Bronchial epithelial cell (primary cell): ENCODE results near the gene TESK2. TPM values are rescaled to one million over a fixed set of nuclear protein-coding genes. Genes with fewer than 3 reads are reported as not detected.

ENCODE experiments used
- DNase-seq: peaks from one replicate; pipeline ENCODE4 v3.0.0-alpha.2; 2010; ENCODE audit warnings: low read depth
- FAIRE-seq: peaks from 2 replicates; lab custom pipeline; 2011; peaks lifted over from hg19 to GRCh38; lab: Jason Lieb, UNC
- H3K27me3 ChIP-seq: 2 replicates; pipeline ENCODE4 v1.5.1; 2011; ENCODE audit warnings: low read length; ENCODE audit not compliant: control insufficient read depth, insufficient read depth
- H3K36me3 ChIP-seq: 2 replicates; pipeline ENCODE4 v1.5.1; 2011; ENCODE audit warnings: low read length; ENCODE audit not compliant: control insufficient read depth, insufficient read depth
- H3K4me3 ChIP-seq: 2 replicates; pipeline ENCODE4 v1.5.1; 2011; ENCODE audit warnings: mild to moderate bottlenecking, low read depth, low read length, control low read depth
- total RNA-seq: library from RNA; depleted of rRNA; stranded (reverse); fragments of >200 nt; gene quantifications from 2 replicates; pipeline ENCODE4 v1.2.1, GENCODE V29; 2014
- TF ChIP-seq, protein P1 (sequence below): IDR thresholded peaks from 2 replicates; pipeline ENCODE4 v1.5.1; 2011; ENCODE audit warnings: mild to moderate bottlenecking, moderate library complexity, low read length, control low read depth, inconsistent platforms; ENCODE audit not compliant: insufficient read depth, severe bottlenecking

The TESK2 gene
- total RNA-seq, 1 donor from 2014 or later: 1.6 TPM

DNA sequence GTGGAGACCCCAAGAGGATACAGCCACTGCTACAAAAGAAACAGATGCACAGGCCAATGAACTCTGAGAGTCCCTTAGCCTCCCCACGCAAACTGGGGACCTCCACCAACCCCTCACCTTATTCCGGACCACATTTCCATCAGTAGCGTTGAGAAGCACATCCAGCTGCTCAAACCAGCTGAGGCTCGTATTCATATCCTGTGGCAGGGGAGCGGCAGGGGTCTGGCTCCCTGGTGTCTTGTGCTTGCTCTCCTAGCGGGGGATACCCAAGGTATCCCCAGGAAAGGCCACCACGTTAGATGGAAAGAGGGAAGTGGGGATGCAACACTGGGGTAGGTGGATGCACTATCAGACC lies 8.4 kb upstream of the TESK2 start:
- TF ChIP-seq, protein P1, sequence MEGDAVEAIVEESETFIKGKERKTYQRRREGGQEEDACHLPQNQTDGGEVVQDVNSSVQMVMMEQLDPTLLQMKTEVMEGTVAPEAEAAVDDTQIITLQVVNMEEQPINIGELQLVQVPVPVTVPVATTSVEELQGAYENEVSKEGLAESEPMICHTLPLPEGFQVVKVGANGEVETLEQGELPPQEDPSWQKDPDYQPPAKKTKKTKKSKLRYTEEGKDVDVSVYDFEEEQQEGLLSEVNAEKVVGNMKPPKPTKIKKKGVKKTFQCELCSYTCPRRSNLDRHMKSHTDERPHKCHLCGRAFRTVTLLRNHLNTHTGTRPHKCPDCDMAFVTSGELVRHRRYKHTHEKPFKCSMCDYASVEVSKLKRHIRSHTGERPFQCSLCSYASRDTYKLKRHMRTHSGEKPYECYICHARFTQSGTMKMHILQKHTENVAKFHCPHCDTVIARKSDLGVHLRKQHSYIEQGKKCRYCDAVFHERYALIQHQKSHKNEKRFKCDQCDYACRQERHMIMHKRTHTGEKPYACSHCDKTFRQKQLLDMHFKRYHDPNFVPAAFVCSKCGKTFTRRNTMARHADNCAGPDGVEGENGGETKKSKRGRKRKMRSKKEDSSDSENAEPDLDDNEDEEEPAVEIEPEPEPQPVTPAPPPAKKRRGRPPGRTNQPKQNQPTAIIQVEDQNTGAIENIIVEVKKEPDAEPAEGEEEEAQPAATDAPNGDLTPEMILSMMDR: no peak
- H3K4me3 ChIP-seq: peak overlapping the region; percentile 52
- no peak for DNase-seq
- H3K27me3 ChIP-seq: no peaks in the 10 kb centered on the region
- FAIRE-seq: no peak
- H3K36me3 ChIP-seq: no peaks in the 10 kb centered on the region

DNA sequence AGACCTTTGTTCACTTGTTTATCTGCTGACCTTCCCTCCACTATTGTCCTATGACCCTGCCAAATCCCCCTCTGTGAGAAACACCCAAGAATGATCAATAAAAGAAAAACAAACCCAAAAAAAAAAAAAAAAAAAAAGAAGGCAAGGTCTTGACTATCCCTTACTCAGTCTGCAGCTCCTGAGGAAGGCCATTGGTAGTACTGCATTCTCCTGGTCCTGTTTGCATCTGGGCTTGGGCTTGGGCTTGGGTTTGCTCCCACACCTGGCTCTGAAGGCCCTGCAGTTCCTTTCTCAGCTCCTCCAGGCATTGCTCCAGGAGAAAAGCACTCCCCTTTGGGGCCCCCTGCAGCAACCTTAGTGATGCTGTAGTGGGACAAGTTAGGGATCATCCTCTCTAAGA lies 7.3 kb upstream of the TESK2 start:
- no peak for FAIRE-seq

GRCh38 chr1:45493116-45493697 lies 2.2 kb upstream of the TESK2 start:
- DNase-seq: peak; percentile 52
- FAIRE-seq: no peak
- H3K27me3 ChIP-seq: no peaks in the 10 kb centered on the region
- TF ChIP-seq, protein P1: peak; percentile 55
- H3K36me3 ChIP-seq: no peaks in the 10 kb centered on the region
- no peak overlapping the region for H3K4me3 ChIP-seq

More for the DNA sequence above, 7.3 kb upstream of the TESK2 start:
- TF ChIP-seq, protein P1: no peak
- Histone ChIP-seq H3K27me3 (no peaks in the 10 kb centered on the region), H3K4me3 (no peak overlapping the region), H3K36me3 (no peaks in the 10 kb centered on the region)
- no peak for DNase-seq

DNA sequence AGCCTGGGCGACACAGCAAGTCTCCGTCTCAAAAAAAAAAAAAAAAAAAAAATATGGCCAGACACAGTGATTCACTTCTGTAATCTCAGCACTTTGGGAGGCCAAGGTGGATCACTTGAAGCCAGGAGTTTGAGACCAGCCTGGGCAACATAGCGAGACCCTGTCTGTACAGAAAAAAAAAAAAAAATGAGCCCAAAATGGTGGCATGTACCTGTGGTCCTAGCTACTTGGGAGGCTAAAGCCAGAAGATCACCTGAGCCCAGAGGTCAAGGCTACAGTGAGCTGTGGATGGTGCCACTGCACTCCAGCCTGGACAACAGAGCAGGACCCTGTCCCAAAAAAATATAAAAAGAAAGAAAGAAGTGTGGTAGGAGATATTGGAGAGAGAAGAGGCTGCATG lies 1.7 kb upstream of the TESK2 start:
- TF ChIP-seq, protein P1: no peak
- no peaks in the 10 kb centered on the region for H3K36me3 ChIP-seq
- no peaks in the 10 kb centered on the region for H3K27me3 ChIP-seq
- H3K4me3 ChIP-seq: no peak overlapping the region
- DNase-seq (no peak), FAIRE-seq (no peak)

DNA sequence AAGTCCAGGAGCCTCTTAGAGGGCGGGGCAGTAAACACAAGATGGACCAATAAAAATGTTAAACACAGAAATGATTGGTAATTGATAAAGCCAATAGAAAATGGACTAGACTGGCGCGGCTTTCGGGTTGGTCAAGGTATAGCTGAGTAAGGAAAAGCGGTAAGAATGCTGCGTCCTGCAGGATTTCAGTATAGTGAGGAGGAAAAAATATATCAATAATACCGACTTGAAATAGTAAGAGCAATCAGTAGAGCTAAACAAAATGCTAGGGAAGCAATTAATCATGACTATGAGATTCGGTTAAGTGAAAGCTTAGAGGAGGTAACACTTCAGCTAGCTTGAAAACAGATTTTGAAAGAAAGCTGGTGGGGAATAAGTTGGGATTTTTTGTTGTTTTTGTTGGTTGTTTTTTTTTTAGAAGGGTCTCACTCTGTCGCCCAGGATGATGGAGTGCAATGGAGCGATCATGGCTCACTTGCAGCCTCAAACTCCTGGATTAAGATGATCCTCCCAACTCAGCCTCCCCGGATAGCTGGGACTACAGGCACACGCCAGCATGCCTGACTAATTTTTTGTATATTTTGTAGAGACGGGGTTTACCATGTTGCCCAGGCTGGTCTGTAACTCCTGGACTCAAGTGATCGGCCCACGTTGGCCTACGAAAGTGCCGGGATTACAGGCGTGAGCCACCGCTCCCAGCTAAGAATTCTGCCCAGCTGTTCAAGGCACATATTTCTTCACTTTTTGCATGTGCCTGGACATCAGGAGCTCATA lies 711 bp upstream of the TESK2 start:
- DNase-seq (no peak), FAIRE-seq (no peak)
- Histone ChIP-seq H3K4me3 (no peak overlapping the region), H3K36me3 (no peaks in the 10 kb centered on the region), H3K27me3 (no peaks in the 10 kb centered on the region)
- TF ChIP-seq, protein P1: no peak
